ENCODE measurements around the gene NRARP.

NRARP gene

GRCh38 chr9:137255448-137256114 lies 46.5 kb downstream of the NRARP start:
- DNase-seq, result no peak

GRCh38 chr9:137254624-137255447 lies 47.2 kb downstream of the NRARP start, which contains the start of gene NELFB:
Gene NELFB, plus strand, starts transcription at chr9:137255327.
- peak; percentile 43 for DNase-seq

DNA sequence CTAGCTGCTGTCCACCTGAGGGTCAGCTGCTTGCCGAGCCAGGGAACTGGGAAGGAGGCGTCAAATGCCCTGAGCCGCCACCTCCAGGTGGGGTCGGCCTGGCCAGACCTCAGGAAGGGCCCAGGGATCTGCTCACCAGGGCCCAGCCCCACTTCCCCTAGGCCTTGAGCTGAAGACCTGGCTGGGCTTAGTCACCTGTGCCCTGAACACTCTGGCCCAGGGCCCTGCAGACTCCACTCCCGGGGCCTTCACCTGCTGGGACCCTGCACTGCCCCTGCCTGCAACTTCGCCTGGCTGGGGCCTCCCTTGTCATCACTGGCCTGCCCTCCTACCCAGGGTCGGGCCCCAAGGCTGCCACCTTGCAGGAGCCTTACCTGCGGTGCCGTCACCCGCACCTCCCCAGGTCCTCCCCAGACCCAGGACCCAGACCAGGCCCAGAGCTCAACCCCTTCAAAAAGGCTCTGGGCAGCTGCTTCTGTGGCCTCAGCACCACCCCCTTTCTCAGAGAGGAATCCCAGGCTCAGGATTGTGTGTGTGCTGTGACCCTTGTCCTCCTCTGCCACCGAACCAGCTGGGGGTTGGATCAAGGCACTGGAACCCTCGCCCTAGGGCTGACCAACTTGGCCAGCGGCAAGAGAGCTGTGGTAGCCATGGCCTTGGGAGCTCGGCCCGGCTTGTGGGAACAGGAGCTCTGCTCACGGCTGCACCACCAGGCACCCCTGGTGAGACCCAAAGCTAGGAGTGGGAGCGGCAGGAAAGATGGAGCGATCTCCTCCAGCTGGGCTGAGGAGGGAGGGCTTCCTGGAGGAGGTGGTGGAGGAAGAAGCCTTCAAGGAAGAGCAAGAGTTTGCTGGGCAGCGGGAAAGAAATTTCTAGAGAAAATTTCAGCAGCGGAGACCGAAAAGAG lies 48.1 kb downstream of the NRARP start:
- DNase-seq, result no peak

DNA sequence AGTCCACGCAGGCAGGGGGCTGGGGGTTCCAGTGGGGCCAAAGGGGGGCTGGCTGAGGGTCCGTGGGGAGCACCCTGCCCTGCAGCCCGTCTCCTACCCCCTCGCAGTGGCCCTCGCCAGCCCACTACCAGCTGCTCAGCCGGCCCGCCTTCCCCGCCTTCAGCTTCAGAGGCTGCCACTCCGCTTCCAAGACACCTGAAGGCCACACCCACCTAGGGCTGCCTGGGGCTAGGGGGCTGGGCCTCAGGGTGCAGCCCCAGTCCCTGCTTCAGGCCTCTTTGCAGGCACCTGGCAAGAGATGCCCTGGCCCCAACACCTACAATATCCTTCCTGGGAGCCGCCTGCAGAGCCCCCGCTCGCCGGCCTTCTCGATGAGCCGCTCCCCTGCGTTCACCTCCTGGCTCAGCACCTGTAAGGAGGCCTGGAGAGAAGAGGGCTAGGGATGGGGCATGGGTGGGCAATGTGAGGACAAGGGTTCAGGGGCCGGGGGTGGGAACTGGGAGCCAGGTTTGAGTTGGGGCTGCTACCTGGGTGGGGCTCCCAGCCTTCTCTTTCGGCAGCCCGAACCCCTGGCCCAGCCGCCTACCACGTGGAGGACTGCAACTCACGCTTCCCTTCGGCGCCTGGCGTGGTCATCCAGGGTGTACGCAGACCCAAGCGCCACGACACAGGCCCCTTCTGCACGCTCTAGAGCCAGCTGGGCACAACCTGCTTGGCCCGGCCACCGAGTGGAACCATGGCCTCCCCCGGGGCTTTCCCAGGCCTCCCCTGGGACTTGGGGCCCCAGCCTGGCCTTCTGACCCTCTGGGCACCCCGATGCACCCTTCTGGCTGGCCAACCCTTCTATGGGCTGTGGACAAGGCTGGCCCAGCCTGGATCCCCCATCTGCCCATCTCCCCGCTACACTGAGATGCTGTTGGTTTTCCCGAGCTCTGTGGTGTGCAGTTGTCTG lies 49.2 kb downstream of the NRARP start:
- DNase-seq, result no peak

DNA sequence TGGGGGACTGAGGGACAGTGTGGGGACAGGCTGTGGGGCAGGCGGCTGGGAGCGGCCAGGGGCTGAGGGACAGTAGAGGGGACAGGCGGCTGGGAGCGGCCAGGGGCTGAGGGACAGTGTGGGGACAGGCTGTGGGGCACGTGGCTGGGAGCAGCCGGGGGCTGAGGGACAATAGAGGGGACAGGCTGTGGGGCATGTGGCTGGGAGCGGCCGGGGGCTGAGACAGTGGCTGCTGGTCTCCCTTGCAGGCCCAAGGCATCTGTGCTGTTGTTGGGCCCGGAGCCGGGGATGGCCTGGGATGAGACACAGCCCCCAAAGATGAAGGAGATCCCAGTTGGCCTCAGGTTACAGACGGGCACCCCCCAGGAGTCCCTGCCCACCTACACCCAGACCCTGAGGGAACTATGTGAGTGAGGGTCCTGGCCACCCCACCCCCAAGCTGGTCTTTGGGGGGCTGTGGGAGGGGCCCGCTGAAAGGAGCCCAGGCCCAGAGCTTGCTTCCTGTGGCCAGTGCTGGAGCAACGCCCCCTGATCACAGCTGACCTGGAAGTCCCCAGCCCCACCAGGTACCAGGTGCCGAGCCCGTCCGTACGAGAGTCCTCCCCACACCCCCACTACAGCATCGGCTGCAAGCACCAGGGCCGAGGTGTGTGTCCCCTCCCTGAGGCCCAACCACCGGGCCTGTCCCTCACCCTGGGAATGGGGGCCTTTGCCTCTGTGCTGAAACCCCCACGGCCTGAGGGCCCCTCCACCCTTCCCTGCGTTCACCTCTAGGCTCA lies 50.4 kb downstream of the NRARP start:
- DNase-seq, result no peak

- no peak for DNase-seq
These were observed 50.9 kb downstream of the NRARP start, which contains the start of gene STPG3 for GRCh38 chr9:137251194-137251461. Gene STPG3, plus strand, starts transcription at chr9:137251286. Its CDS starts 1 bp downstream, at chr9:137251287.

DNA sequence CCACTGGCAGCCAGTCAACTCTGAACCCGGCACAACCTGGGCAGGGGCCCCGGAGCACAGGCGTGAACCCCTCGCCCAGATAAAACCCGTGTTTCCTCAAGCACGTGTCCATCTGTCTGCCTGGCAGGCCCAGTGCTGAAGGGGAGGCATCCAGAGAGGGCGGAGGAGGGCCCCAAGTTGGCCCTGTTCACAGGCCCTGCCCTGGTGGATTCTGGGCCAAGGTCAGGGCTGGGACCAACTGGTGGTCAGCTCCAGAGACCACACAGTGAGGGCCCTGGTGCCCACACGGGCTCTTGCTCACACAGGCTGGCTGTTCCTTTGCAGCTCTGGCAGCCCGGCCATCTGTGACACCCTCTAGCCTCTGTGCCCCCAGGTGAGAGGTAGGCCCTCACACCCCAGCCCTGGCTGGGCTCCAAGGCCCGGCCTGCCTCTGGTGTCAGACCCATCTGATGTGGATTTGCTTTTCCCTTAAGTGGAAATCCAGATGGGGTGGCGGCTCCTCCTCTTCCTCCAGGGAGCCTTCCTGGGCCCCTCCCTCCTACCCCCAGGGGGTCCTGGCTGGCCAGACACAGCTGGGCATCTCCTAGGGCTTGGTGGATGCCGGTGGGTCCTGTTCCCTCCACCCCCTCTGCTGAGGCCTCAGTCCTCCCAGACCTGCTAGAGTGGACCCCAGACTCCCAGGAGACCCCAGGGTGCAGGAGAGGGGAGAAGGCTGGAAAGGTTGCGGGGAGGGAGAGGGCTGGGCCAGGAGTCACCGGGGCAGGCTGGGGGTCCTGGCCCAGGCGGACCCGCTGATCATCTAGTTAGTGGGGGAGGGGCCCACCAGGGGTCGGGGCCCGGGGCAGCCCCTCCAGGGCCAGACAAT lies 51.5 kb downstream of the NRARP start:
- DNase-seq, result no peak

Data from NCI-H1694 treated with DMSO at 0.1 percent for 48 hours (cell line).